NCI-H2196 (cell line): ENCODE data around the gene COPG1.
"Not testable (repeated sequence)": the region's sequence is repeated elsewhere in the genome, so short reads cannot be mapped to it uniquely, and the experiment has no call there.

ENCODE experiments used
- DNase-seq: peaks from one replicate; lab custom pipeline; 2025; ENCODE audit not compliant: unreplicated experiment; lab: John Stamatoyannopoulos, UW

COPG1 gene, protein sequence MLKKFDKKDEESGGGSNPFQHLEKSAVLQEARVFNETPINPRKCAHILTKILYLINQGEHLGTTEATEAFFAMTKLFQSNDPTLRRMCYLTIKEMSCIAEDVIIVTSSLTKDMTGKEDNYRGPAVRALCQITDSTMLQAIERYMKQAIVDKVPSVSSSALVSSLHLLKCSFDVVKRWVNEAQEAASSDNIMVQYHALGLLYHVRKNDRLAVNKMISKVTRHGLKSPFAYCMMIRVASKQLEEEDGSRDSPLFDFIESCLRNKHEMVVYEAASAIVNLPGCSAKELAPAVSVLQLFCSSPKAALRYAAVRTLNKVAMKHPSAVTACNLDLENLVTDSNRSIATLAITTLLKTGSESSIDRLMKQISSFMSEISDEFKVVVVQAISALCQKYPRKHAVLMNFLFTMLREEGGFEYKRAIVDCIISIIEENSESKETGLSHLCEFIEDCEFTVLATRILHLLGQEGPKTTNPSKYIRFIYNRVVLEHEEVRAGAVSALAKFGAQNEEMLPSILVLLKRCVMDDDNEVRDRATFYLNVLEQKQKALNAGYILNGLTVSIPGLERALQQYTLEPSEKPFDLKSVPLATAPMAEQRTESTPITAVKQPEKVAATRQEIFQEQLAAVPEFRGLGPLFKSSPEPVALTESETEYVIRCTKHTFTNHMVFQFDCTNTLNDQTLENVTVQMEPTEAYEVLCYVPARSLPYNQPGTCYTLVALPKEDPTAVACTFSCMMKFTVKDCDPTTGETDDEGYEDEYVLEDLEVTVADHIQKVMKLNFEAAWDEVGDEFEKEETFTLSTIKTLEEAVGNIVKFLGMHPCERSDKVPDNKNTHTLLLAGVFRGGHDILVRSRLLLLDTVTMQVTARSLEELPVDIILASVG

DNA sequence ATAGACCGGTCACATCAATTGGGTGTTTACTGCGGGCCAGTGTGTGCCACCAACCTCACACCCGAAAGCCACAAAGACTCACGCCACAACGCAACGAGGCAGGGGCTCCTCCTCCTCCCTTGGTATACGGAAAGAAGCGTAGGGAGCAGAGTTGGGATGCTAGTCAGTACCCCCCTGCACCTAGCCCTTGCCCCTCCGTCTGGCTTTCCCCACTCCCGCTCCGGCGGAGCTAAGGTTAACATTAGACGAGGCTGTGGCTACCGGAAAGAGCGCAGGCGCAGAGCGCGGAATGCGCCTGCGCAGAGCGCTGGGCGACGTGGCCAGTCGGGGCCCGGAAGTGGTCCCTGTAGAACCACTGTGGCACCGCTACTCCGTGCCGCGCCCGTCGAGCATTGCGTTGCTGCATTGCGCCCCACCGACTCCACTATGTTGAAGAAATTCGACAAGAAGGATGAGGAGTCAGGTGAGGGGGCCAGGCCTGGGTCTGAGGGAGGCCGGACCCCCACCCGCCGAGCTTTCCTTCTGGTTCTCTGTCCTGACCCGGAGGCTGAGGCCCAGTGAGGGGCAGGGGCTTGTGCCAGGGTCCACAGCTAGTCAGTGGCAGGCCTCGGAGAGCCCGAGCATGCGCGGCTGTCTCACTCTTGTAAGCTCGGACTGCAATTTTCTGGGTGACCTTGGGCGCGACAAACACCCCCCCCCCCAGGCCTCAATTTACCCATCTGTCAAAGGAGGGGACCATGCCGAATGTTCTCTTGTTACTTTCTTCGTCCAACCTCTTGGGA is at the start of gene COPG1:
COPG1 (plus strand) TSS at position 323 of the 782 bp plus-strand sequence; CDS start at position 427, 104 bp downstream.
- peak; percentile 98 for DNase-seq

DNA sequence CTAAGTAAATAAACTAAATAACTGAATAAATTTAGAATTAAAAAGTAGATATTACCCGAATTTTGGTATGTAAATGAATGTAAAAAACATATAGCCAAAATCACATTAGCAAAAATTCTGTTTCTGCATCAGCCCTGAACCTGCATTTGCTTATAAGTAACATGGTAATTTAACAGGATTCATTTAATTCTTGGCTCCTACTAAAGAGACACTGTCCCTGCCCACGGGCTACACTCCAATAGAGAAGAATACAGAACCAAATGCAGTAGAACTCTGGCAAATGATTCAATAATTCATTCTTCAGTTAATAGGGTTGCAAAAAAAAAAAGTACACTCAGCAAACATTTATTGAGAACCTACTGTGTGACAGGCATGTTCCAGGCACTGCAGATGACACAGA is 44.9 kb upstream of the COPG1 start:
- DNase-seq = no peak

DNA sequence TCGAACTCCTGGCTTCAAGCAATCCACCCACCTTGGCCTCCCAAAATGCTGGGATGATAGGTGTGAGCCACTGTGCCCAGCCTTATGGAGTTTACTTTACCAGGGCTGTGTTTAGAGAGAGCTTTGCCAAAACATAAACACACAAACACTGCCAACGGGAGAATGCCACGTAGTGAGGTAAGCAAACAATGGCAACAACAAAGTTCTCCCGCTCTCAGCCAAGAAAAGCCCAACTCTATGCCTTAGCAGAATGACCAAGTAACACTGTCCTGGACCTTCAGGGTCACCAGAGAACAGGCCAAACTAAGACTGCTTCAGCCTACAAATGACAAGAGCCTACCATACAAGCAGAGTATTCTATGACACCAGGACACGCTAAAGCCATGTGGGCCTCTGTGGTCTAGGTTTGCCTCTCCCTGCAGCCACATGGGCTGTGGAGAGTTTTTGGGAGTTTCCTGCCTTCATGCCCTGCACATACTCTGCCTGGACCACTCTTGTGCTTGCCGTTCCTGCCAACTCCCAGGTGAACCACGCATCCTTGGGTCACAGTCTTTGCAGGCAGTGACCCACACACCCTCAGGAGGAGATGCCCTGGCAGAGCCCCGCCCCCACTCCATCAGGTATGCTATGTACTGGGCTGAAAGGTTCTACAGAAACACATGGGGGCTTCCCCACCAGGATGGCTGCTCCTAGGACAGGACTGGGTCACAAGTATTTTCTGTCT is 44.1 kb upstream of the COPG1 start:
- no peak for DNase-seq

DNA sequence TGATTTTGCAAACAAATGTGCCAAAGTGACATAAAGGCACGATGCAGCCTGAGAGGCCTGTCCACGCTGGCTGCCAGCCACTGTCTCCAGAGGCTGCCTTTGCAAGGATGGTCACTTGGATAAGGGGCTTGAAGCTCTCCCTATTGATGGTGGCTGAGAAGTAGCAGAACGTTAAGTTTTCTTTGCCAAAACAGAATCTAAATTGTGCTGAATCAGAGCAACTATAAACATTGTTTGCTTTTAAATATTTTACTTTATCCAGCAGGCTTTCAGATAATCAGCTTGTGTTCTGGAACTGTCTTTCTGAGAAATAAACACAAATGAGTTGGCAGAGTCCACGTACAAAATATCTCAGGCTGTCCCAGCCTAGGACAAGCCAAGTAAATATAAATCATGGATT is 41.9 kb upstream of the COPG1 start:
- DNase-seq = no peak

DNA sequence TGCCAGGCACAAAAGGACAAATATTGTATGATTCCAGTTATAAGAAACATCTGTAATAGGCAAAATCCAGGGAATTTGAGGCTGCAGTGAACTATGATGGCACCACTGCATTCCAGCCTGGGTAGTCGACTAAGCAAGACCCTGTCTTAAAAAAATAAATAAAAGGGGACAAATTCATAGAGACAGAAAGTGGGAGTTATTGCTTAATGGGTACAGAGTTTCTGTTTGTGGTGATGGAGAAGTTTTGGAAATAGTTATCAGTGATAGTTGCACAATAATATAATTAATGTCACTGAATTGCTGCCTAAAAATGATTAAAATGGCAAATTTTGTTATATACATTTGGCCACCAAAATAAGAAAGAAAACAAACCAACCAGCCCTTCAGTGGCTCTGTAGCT is 38.1 kb upstream of the COPG1 start:
- DNase-seq = no peak

DNA sequence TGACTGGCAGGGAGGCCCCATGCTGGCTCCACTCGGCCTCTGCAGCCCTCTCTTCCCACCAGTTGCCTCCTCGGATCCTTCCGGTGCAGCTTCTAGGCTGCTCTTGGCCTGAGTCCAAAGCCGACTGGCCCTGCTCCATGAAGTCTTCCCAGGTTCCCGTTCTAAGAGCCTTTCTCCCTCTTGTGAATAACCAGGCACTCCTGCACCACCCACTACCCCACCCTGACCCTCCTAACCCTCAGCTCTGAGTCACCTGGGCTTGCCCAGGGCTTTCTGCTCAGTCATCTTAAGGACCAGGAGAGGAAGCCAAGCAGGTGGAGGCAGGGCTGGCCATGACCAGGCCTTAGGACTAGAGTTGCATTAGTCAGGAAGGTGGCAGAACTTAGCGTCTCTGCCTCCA is 37.6 kb upstream of the COPG1 start:
- DNase-seq = peak; percentile 95

DNA sequence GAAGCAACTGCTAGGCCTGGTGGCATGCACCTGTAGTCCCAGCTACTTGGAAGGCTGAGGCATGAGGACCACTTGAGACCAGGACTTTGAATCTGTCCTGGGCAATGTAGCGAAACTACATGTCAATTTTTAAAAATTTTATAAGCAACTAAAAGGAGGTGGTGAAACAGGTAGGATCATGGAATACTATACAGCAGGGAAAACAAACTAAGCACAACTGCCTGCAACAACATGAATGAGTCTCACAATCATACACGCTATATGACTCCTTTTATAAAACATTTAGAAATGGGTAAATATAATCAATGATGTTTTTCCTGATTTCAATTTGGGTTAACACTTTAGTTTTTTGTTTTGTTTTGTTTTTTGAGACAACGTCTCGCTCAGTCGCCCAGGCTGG is 36.2 kb upstream of the COPG1 start:
- no peak for DNase-seq

DNA sequence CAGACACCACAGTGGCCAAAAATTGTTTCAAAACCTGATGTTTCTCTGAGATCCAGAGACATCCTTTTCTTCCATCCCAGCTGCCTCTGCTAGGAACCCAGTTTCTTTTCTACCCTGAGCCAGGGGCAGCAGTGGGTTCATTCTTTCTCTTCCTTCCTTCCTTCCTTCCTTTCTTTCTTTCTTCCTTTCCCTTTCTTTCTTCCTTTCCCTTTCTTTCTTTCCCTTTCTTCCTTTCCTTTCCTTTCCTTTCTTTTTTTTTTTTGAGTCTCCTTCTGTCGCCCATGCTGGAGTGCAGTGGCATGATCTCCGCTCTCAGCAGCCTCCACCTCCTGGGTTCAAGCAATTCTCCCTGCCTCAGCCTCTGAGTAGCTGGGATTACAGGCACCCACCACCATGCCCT is 30.7 kb upstream of the COPG1 start:
- no peak for DNase-seq

DNA sequence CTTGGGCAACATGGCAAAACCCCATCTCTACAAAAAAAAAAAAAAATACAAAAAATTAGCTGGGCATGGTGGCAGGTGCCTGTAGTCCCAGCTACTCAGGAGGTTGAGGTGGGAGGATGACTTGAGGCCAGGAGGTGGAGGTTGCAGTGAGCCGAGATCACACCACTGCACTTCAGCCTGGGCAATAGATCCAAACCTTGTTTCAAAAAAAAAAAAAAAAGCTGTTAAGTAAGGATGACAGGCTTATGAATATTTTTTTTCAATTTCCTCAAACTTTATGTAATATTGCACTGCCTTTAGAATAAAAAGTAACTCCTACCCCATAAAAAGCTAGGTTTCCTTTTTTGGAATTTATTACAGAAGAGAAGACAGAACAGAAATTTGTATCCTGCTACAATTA is 25.0 kb upstream of the COPG1 start:
- DNase-seq = not testable (repeated sequence)

DNA sequence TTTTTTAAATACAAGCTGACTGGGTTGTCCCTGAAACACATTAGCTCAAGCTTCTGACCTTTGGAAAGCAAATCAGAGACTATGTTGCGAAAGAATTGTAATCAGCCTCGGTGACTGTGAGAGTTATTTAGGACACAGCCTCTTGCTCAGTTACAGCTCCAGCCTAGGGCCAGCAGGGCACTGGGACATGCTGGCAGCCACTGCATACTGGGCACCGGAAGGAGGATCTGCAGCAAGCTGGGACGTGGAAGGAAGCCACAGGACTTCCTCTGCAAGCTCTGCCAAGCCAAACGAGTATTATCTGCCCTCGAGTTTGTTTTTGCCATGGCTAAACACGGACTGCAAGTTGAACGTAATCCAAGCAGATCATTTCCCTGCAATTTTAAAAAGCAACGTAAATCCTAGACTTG is 24.4 kb upstream of the COPG1 start:
- peak; percentile 76 for DNase-seq

DNA sequence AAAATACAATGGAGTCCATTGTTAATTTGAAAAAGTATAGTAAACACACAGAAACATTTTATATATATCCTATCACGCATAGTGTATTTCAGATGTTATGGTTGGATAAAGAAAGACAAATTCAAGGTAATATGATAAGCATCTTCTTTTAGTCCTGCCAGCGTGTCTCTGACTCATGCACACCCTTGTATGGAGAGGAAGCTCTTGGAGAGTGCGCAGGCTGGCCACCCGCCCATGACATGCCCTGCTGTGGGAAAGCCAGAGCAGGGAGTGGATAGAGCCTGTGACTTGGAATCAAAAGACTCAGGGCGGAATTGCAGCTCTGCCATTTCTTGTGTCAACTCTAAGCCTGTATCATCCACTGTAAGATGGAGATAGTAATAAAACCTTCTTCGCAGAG is 23.0 kb upstream of the COPG1 start:
- peak; percentile 91 for DNase-seq

DNA sequence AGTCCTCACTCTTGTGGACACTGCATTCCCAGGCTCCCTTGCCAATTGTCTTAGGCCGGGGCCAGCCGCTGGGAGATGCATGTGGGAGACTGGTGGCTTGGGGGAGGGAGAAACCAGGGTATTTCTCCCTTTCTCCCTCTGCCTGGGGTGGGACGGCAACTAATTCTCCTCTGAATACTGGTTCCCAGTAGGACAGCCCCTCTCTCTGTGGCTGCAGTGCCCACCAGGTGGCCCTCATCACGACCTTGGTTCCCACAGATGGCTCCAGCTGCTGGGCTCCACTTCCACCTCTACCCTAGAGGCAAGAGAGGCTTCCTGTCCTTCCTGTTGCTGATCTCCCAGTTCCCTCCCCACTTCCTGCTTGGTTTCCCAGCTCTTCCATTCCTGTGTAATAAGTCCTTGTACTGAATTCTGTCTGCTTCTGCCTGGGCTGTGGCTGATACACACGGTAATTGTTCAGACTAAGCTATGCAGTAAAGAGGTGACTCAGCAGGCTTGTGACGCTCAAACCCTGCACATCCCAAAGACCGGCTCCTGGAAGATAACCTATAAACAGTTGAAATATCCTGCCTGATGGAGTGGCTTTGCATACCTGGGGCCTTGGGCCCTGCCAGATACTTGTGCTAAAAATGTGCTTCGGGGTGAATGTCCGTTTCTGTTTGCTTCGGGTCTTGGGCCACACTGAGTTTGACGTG is 20.4 kb upstream of the COPG1 start:
- no peak for DNase-seq

DNA sequence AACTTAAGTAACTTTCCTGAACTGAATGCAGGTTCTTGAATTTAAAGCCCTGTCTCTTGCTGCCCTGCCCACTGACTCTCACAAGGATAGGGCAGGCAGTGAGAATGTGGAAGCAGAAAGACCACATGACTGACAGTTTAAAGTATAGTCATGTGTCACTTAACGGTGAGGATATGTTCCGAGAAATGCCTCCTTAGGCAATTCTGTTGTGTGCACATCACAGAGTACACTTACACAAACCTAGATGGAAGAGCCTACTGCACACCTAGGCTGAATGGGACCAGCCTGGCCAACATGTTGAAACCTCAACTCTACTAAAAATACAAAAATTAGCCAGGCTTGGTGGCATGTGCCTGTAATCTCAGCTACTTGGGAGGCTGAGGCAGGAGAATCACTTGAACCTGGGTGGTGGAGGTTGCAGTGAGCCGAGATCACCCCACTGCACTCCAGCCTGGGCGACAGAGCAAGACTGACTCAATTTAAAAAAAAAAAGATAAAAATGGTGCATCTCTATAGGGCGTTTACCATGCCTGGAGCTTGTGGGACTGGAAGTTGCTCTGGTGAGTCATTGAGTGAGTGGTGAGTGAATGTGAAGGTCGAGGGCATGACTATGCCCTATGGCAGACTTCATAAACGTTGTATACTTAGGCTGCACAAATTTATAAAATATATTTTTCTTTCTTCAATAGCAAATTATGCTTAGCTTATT is 18.9 kb upstream of the COPG1 start:
- DNase-seq = no peak

DNA sequence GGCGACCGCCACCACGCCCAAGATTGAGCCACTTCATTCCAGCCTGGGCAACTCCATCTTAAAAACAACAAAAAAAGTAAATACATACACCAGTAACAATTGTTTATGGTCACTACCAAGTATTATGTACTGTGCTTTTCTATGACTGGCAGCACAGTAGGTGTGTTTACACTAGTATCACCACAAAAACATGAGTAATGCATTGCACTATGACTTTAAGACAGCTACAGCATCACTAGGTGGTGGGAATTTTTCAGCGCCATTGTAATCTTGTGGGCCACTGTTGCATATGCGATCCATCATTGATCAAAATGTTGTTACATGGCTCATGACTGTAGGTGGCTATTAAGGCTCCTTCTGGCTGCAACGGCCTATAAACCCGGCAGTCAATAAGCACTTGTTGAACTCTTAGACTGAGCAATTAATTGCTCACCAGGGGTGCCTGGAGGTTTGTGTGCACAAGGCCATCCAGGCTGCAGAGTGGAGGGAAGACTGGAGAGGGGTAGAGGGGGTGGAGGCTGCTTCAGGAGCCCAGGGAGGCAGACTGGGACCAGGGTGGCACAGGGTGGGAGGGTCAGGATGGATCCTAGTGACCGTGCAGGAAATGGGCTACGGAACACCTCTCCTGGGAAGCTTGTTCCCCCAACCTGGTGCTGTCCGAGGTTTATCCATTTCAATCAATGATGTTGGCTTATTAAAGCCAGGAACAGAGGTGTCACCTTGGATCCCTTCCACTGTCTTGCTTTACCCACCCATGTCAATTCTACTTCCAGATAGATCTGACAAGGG is 17.9 kb upstream of the COPG1 start:
- no peak for DNase-seq

DNA sequence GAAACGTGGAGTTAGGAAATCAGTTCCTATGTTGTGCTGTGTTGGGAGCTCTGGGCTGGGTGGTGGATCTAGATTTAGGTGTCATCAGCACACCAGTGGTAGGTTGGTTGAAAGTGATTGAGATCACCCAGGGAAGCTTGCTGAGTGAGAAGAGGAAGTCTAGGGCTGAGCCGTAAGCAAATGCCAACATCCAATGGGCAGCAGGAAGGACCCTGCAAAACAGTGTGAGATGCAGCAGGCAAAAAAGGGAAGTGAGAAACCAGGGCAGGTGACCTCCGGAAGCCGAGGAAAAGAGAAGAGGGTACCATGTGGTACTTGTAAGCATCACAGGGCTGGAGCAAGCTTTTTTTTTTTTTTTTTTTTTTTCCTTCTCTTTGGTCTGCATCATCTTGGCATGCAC is 15.9 kb upstream of the COPG1 start:
- DNase-seq = no peak

DNA sequence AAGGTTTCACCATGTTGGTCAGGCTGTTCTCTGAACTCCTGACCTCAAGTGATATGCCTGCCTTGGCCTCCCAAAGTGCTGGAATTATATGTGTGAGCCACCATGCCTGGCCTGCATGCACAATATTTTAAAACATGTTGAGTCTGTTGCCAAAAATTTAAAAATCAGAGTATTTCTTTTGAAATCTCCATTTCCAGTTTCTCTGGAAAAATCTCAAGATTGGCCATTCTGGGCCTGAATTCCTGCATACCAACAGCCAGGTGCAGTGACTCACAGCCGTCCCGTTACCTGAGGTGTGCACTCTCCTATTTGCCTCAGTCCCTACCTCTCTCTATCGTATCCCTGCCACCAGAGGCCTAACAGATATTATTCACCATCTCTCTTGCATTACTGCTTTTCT is 15.0 kb upstream of the COPG1 start:
- DNase-seq = no peak

DNA sequence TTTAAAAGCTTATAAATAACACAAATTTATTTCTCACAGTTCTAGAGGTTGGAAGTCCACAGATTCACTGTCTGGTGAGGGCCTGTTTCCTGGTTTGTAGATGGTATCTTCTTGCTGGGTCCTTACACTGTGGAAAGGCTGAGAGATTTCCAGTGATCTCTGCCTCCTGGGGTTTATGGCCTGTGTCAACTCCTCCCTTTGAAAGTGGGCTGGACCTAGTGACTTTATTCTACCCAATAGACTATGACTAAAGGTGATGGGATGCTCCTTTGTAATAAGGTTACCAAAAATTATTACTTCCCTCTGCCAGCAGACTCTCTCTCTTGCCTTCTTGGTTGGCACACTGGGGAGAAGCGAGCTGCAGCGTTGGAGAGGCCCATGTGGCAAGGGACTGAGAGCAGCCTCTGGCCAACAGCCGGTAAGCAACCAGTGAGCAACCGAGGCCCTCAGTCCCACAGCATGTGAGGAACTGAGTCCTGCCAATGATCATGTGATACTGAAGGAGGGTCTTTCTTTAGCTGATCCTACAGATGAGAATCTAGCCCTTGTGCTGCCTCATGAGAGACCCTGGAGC is 14.0 kb upstream of the COPG1 start:
- DNase-seq = no peak

DNA sequence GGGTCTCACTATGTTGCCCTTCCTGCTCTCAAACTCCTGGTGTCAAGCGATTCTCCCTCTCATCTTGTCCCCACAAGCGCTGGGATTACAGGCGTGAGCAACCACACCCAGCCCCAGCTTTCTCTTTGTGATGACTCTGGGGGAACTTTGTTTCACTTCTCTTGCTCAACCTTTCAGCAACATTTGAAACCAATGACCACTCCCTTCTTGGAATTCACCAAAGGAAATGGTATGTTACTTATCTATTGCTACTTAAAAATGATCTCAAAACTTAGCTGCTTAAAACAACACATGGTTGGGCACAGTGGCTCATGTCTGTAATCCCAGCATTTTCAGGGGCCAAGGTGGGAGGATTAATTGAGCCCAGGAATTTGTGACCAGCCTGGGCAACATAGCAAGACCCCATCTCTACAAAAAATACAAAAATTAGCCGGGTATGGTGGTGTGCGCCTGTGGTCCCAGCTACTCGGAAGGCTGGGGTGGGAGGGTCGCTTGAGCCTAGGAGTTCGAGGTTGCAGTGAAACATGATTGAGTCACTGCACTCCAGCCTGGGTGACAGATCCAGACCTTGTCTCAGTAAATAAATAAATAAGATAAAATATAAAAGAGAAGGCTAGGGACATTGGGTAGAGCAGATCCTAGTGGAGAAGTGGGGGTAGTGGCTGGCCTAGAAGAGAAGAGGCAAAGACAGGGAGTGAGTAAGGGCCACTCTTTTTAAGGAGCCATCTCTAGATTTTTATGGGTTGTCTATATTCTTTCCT is 10.3 kb upstream of the COPG1 start:
- DNase-seq = no peak
